Activated CD4-positive, alpha-beta memory T cell treated with anti-CD3 and anti-CD28 coated beads, Interleukin-2, amount 10 ng/mL, durations not matched to agents 7 days and 5 days (primary cell): ENCODE data around the gene TMED8. TPM values are rescaled to one million over a fixed set of nuclear protein-coding genes. Genes with fewer than 3 reads are reported as not detected.

Experiments used
- CTCF ChIA-PET: fragments of 350-600 bp; sonication (Branson Sonifier 250); formaldehyde crosslinking; loops from one replicate; lab custom pipeline; 2021; ENCODE audit warnings: antibody characterized with exemption, inconsistent platforms; lab: Charles Lee
- POLR2A ChIA-PET: fragments of 350-600 bp; sonication (Branson Sonifier 250); formaldehyde crosslinking; loops from one replicate; lab custom pipeline; 2021; ENCODE audit warnings: antibody characterized with exemption; lab: Charles Lee
- DNase-seq: peaks from one replicate; pipeline ENCODE4 v3.0.0-alpha.2; 2020
- H3K27ac Mint-ChIP-seq: one replicate; pipeline ENCODE4 v1.8.0; 2021; ENCODE audit warnings: mild to moderate bottlenecking, mixed read lengths
- H3K27me3 Mint-ChIP-seq: one replicate; pipeline ENCODE4 v1.8.0; 2021; ENCODE audit warnings: mixed read lengths
- H3K36me3 Mint-ChIP-seq: one replicate; pipeline ENCODE4 v1.8.0; 2021; ENCODE audit warnings: low read depth, mixed read lengths
- H3K4me1 Mint-ChIP-seq: one replicate; pipeline ENCODE4 v1.8.0; 2021; ENCODE audit warnings: mixed read lengths
- H3K4me3 Mint-ChIP-seq: one replicate; pipeline ENCODE4 v1.8.0; 2021; ENCODE audit warnings: mild to moderate bottlenecking, mixed read lengths
- H3K9me3 Mint-ChIP-seq: one replicate; pipeline ENCODE4 v1.8.0; 2021; ENCODE audit warnings: mixed read lengths
- total RNA-seq, 2 experiments: library from RNA; stranded (reverse); gene quantifications; one replicate each; pipeline ENCODE4 v1.2.3, GENCODE V29; 2021

The TMED8 gene
- total RNA-seq, 2 experiments from 2014 or later = 21.2 to 22.2 TPM

- H3K27ac Mint-ChIP-seq = no peak overlapping the region
- H3K4me1 Mint-ChIP-seq = peaks cover 15% of the 10 kb centered on the region
- ChIA-PET POLR2A (interaction anchor here (1.1 to 2.0 kb wide), 2 partner anchors 10 to 14 kb away, joined by 6 to 29 read pairs; no protein-coding TSS in a partner anchor), CTCF (interaction anchor here (0.7 to 4.4 kb wide), 13 partner anchors 14 to 875 kb away, joined by 3 to 175 read pairs (median 8); partner anchors contain the start of genes SAMD15 and TMED8)
- DNase-seq = peak; percentile 13
- no peak overlapping the region for H3K4me3 Mint-ChIP-seq
- no peaks in the 10 kb centered on the region for H3K36me3 Mint-ChIP-seq
- no peaks in the 10 kb centered on the region for H3K9me3 Mint-ChIP-seq
- H3K27me3 Mint-ChIP-seq = no peaks in the 10 kb centered on the region
Observed at GRCh38 chr14:77316872-77317301, 60.0 kb downstream of the TMED8 start.

- peak; percentile 4 for DNase-seq
- H3K36me3 Mint-ChIP-seq = no peaks in the 10 kb centered on the region
- CTCF ChIA-PET = interaction anchor here (0.7 to 4.4 kb wide), 34 partner anchors 13 to 875 kb away, joined by 3 to 175 read pairs (median 4); partner anchors contain the start of genes SAMD15 and TMED8
- peaks cover 12% of the 10 kb centered on the region for H3K4me1 Mint-ChIP-seq
- H3K4me3 Mint-ChIP-seq = no peak overlapping the region
- H3K27ac Mint-ChIP-seq = no peak overlapping the region
- H3K27me3 Mint-ChIP-seq = no peaks in the 10 kb centered on the region
- no peaks in the 10 kb centered on the region for H3K9me3 Mint-ChIP-seq
- POLR2A ChIA-PET = interaction anchor here (1.0 to 2.0 kb wide), 4 partner anchors 9 to 218 kb away, joined by 3 to 29 read pairs (median 4); partner anchors contain the start of gene CIPC
Observed at GRCh38 chr14:77316195-77316505, 60.7 kb downstream of the TMED8 start.

GRCh38 chr14:77314539-77315457 is 62.1 kb downstream of the TMED8 start:
- H3K4me3 Mint-ChIP-seq = no peak overlapping the region
- no peak overlapping the region for H3K27ac Mint-ChIP-seq
- ChIA-PET POLR2A (interaction anchor here (1.0 to 2.0 kb wide), 3 partner anchors 12 to 216 kb away, joined by 3 to 29 read pairs (median 3); partner anchors contain the start of gene CIPC), CTCF (interaction anchor here (1.1 to 4.4 kb wide), 14 partner anchors 12 to 359 kb away, joined by 3 to 175 read pairs (median 5); no protein-coding TSS in a partner anchor)
- DNase-seq = peak; percentile 9
- H3K9me3 Mint-ChIP-seq = no peaks in the 10 kb centered on the region
- peaks cover 8% of the 10 kb centered on the region for H3K4me1 Mint-ChIP-seq
- no peaks in the 10 kb centered on the region for H3K27me3 Mint-ChIP-seq
- H3K36me3 Mint-ChIP-seq = no peaks in the 10 kb centered on the region

- no peak overlapping the region for H3K27ac Mint-ChIP-seq
- POLR2A ChIA-PET = no interaction called here
- H3K4me1 Mint-ChIP-seq = peaks cover 3% of the 10 kb centered on the region
- H3K4me3 Mint-ChIP-seq = no peak overlapping the region
- no peaks in the 10 kb centered on the region for H3K27me3 Mint-ChIP-seq
- DNase-seq = no peak
- H3K9me3 Mint-ChIP-seq = no peaks in the 10 kb centered on the region
- no peaks in the 10 kb centered on the region for H3K36me3 Mint-ChIP-seq
- CTCF ChIA-PET = interaction anchor here (3.6 to 4.4 kb wide), 2 partner anchors 11 to 162 kb away, joined by 64 to 175 read pairs; no protein-coding TSS in a partner anchor
Observed at GRCh38 chr14:77314043-77314442, 62.9 kb downstream of the TMED8 start.

GRCh38 chr14:77313371-77313770 is 63.5 kb downstream of the TMED8 start:
- no peaks in the 10 kb centered on the region for H3K36me3 Mint-ChIP-seq
- no peak overlapping the region for H3K4me3 Mint-ChIP-seq
- H3K4me1 Mint-ChIP-seq = peaks cover 4% of the 10 kb centered on the region
- no peak overlapping the region for H3K27ac Mint-ChIP-seq
- H3K9me3 Mint-ChIP-seq = no peaks in the 10 kb centered on the region
- CTCF ChIA-PET = interaction anchor here (0.6 to 4.4 kb wide), 3 partner anchors 10 to 161 kb away, joined by 3 to 175 read pairs (median 64); no protein-coding TSS in a partner anchor
- POLR2A ChIA-PET = no interaction called here
- H3K27me3 Mint-ChIP-seq = no peaks in the 10 kb centered on the region
- no peak for DNase-seq

- H3K27ac Mint-ChIP-seq = no peak overlapping the region
- H3K4me1 Mint-ChIP-seq = peaks cover 13% of the 10 kb centered on the region
Observed at GRCh38 chr14:77311217-77311616, 65.7 kb downstream of the TMED8 start.

GRCh38 chr14:77310026-77310425 is 66.9 kb downstream of the TMED8 start:
- Mint-ChIP-seq H3K27ac (no peak overlapping the region), H3K9me3 (no peaks in the 10 kb centered on the region), H3K36me3 (no peaks in the 10 kb centered on the region), H3K4me1 (peaks cover 13% of the 10 kb centered on the region), H3K4me3 (no peak overlapping the region), H3K27me3 (no peaks in the 10 kb centered on the region)
- DNase-seq = no peak
- ChIA-PET CTCF (interaction anchor here (0.7 kb wide), 1 partner anchor 158 kb away, joined by 4 read pairs; no protein-coding TSS in a partner anchor), POLR2A (no interaction called here)

More at GRCh38 chr14:77311217-77311616, 65.7 kb downstream of the TMED8 start:
- H3K9me3 Mint-ChIP-seq = no peaks in the 10 kb centered on the region
- no peak overlapping the region for H3K4me3 Mint-ChIP-seq
- ChIA-PET CTCF (no interaction called here), POLR2A (no interaction called here)
- no peaks in the 10 kb centered on the region for H3K36me3 Mint-ChIP-seq
- no peak for DNase-seq
- H3K27me3 Mint-ChIP-seq = no peaks in the 10 kb centered on the region

- H3K27ac Mint-ChIP-seq = no peak overlapping the region
- ChIA-PET POLR2A (no interaction called here), CTCF (no interaction called here)
- peaks cover 20% of the 10 kb centered on the region for H3K4me1 Mint-ChIP-seq
- H3K4me3 Mint-ChIP-seq = no peak overlapping the region
- H3K36me3 Mint-ChIP-seq = peaks cover 4% of the 10 kb centered on the region
- DNase-seq = no peak
- no peaks in the 10 kb centered on the region for H3K9me3 Mint-ChIP-seq
- H3K27me3 Mint-ChIP-seq = peaks cover 2% of the 10 kb centered on the region
Observed at GRCh38 chr14:77309131-77309530, 67.8 kb downstream of the TMED8 start.

GRCh38 chr14:77306851-77307496 is 69.9 kb downstream of the TMED8 start:
- peaks cover 2% of the 10 kb centered on the region for H3K27me3 Mint-ChIP-seq
- no peak overlapping the region for H3K4me3 Mint-ChIP-seq
- H3K27ac Mint-ChIP-seq = no peak overlapping the region
- no peaks in the 10 kb centered on the region for H3K9me3 Mint-ChIP-seq
- peaks cover 38% of the 10 kb centered on the region for H3K4me1 Mint-ChIP-seq
- CTCF ChIA-PET = interaction anchor here (1.3 to 9.8 kb wide), 2 partner anchors 8 to 155 kb away, joined by 5 to 175 read pairs; no protein-coding TSS in a partner anchor
- peaks cover 4% of the 10 kb centered on the region for H3K36me3 Mint-ChIP-seq
- no peak for DNase-seq
- POLR2A ChIA-PET = interaction anchor here (1.5 to 2.0 kb wide), 2 partner anchors 9 to 14 kb away, joined by 6 to 9 read pairs; partner anchors contain the start of genes GSTZ1 and POMT2

- Mint-ChIP-seq H3K4me1 (peaks cover 38% of the 10 kb centered on the region), H3K9me3 (no peaks in the 10 kb centered on the region), H3K27ac (no peak overlapping the region), H3K27me3 (peaks cover 2% of the 10 kb centered on the region), H3K4me3 (no peak overlapping the region), H3K36me3 (peaks cover 4% of the 10 kb centered on the region)
- POLR2A ChIA-PET = interaction anchor here (1.5 to 2.0 kb wide), 2 partner anchors 10 to 15 kb away, joined by 6 to 9 read pairs; partner anchors contain the start of genes GSTZ1 and POMT2
- CTCF ChIA-PET = interaction anchor here (0.6 to 9.8 kb wide), 3 partner anchors 9 to 246 kb away, joined by 3 to 175 read pairs (median 5); no protein-coding TSS in a partner anchor
- no peak for DNase-seq
Observed at GRCh38 chr14:77306416-77306815, 70.5 kb downstream of the TMED8 start.

GRCh38 chr14:77305696-77306095 is 71.2 kb downstream of the TMED8 start:
- ChIA-PET CTCF (interaction anchor here (0.6 to 9.8 kb wide), 2 partner anchors 10 to 245 kb away, joined by 3 to 175 read pairs; no protein-coding TSS in a partner anchor), POLR2A (interaction anchor here (2.0 kb wide), 1 partner anchor 16 kb away, joined by 9 read pairs; the partner anchor contains the start of genes GSTZ1 and POMT2)
- peaks cover 4% of the 10 kb centered on the region for H3K36me3 Mint-ChIP-seq
- H3K9me3 Mint-ChIP-seq = no peaks in the 10 kb centered on the region
- DNase-seq = no peak
- no peak overlapping the region for H3K4me3 Mint-ChIP-seq
- H3K27ac Mint-ChIP-seq = no peak overlapping the region
- peaks cover 2% of the 10 kb centered on the region for H3K27me3 Mint-ChIP-seq
- peaks cover 38% of the 10 kb centered on the region for H3K4me1 Mint-ChIP-seq
